NCI-H345 treated with DMSO at 0.1 percent for 48 hours (cell line): Measurements from ENCODE around the gene SYNE4.
"Not testable (repeated sequence)": the region's sequence is repeated elsewhere in the genome, so short reads cannot be mapped to it uniquely, and the experiment has no call there.

Experiments
- DNase-seq: peaks from one replicate; lab custom pipeline; 2025; ENCODE audit not compliant: unreplicated experiment; lab: John Stamatoyannopoulos, UW

Gene SYNE4

DNA sequence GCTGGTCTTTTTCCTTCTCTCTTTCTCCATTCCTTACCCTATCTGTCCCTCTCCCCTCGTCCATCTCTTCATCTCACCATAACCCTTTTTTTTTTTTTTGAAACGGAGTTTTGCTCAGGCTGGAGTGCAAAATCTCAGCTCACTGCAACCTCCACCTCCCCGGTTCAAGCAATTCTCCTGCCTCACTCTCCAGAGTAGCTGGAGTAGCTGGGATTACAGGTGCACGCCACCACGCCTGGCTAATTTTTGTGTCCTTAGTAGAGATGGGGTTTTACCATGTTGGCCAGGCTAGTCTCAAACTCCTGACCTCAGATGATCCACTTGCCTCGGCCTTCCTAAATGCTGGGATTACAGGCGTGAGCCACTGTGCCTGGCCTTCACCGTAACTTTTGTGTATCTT lies 51.2 kb downstream of the SYNE4 start:
- DNase-seq, result not testable (repeated sequence)

DNA sequence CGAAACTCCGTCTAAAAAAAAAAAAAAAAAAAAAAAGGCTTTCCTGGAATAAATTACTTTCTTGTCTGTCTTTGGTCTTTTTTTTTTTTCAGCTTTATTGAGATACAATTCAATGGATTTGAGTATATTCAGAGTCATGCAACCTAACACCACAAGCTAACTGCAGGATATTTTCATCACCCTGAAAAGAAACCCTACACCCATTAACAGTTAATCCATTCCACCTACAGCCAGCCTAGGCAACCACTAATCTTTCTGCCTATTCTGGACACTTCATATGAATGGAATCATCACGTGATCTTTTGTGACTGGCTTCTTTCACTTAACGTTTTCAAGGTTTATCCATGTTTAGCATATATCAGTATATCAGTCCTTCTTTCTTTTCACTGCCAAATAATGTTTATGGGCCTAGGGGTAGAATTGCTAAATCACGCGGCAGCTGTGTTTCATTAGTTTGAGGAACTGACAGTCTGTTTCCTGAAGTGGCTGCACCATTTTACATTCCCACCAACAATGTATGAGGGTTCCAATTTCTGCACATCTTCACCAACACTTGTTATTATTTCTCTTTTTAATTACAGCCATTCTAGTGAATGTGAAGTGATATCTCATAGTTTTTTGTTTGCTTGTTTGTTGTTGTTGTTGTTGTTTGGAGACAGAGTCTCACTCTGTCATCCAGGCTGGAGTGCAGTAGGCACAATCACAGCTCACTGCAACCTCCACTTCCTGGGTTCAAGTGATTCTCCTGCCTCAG lies 52.6 kb downstream of the SYNE4 start:
- no peak for DNase-seq
